Adipose tissue (tissue), 3 donors: ENCODE measurements around the gene BOD1L2. TPM values are rescaled to one million over a fixed set of nuclear protein-coding genes. Genes with fewer than 3 reads are reported as not detected.

ENCODE experiments used
- H3K27ac ChIP-seq: one replicate; pipeline ENCODE4 v1.5.1; 2013; ENCODE audit warnings: low read depth, low read length
- WGBS, 3 donors: extraction: QIAGEN DNeasy Blood & Tissue Kit; methylation state at CpG; one replicate each; pipeline ENCODE4 v1.1.7; 2013; 5-methylcytosine and 5-hydroxymethylcytosine counted together
- polyA plus RNA-seq, 3 donors: library from polyadenylated mRNA; stranded (reverse); fragments of 200-250 nt; gene quantifications; one replicate each; pipeline ENCODE4 v1.2.3, GENCODE V29; 2013
- donor health status: healthy with polysubstance abuse.
- donor health status: Bipolar disorder and iron deficiency.
- donor health status: healthy.

The BOD1L2 gene
- polyA plus RNA-seq: not detected

DNA sequence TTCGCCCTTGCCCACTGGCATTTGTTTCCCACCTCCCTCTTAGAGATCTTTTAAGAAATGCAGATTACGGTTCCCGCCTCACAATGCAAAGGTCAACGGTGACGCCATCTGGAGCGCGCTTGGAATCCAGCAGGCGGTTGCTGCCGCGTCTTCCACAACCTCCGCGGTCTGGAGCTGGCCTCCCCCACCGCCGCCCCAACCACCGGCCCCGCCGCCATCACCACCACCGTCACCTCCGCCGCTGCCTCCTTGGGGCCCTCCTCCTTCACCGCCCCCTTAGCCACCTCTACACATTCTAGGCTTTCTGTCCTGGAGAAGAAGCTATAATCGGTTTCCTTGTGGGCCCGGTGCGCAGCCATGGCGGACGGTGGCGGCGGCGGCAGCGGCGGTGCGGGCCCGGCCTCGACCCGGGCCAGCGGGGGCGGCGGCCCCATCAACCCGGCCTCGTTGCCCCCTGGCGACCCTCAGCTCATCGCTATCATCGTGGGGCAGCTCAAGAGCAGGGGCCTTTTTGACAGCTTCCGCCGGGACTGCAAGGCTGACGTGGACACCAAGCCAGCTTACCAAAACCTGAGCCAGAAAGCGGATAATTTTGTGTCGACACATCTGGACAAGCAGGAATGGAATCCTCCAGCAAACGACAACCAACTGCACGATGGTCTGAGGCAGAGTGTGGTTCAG lies at the start of gene BOD1L2:
Gene BOD1L2 (plus strand): TSS at position 132 of the 681 bp plus-strand sequence. CDS start 226 bp downstream, at position 358.
- 88 to 93% (median 88%) methylated on average over 49 to 50 of the region's 50 CpGs for WGBS, 3 donors
- no peak within 1 kb of the TSS for H3K27ac ChIP-seq

DNA sequence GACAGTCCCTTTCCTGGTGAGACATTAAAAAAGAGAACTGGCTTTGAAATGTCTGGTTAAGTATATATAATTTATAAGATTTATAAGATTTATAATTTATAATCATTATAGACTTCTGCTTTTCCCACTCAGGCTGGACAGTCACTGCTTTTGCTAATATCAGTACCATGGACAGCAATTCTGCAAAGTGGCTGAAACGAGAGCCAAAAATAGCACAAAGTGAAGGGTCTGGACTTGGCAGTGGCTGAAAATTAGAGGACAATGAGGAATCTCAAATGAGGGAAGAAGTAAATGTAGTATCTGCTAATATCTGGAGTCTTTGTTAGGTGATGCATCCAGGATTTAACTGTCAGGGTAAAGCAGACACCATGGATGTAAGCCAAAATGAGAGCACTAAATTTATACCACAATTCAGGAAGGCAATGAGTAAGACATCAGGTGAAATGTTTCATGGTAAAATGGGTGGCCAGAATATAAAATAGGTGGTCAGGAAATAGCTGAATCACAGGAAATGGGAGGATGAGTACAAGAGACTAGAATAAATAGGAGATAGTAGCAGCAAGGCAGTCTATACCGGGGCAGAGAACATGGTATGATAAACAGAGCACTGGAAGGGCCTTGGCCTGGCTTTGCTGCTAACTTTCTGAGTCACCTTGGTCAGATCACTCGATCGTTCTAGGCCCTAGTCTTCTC lies 39.6 kb upstream of the BOD1L2 start:
- WGBS, 3 donors: 56 to 60% (median 58%) methylated on average over 4 of the region's 4 CpGs
- H3K27ac ChIP-seq: no peak overlapping the region

GRCh38 chr18:57110290-57110689 lies 36.6 kb upstream of the BOD1L2 start:
- no peak overlapping the region for H3K27ac ChIP-seq
- WGBS, 3 donors: 57 to 72% (median 69%) methylated on average over 4 of the region's 4 CpGs

DNA sequence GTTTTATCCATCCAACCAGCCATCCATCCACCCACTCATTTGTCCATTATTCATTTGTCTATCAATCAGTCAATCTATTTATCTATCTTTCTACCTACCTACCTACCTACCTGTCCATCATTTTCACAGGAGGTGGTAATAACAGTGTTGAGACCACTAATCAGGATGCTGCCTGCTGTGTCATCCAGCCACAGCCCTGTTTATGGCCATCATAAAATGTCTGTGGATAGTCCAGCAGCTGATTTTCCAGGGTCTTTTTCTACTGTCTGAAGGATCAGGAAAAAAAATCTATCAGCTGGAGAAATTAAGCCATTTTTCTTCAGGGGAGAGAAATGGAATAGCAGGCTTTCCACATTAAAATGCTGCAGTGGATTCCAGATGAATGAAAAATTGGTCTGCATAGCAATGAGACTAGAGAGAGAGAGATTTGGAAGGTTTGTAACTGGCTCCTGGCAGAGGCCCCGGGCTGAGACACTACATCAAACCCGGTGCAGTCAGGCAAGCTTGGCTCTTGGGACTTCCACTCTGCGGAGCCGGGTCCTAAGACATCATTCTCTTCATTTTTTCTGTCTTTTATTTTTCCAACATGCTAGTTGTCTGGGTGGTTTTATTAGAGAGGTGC lies 33.0 kb upstream of the BOD1L2 start:
- 53 to 65% (median 56%) methylated on average over 4 of the region's 4 CpGs for WGBS, 3 donors
- no peak overlapping the region for H3K27ac ChIP-seq

DNA sequence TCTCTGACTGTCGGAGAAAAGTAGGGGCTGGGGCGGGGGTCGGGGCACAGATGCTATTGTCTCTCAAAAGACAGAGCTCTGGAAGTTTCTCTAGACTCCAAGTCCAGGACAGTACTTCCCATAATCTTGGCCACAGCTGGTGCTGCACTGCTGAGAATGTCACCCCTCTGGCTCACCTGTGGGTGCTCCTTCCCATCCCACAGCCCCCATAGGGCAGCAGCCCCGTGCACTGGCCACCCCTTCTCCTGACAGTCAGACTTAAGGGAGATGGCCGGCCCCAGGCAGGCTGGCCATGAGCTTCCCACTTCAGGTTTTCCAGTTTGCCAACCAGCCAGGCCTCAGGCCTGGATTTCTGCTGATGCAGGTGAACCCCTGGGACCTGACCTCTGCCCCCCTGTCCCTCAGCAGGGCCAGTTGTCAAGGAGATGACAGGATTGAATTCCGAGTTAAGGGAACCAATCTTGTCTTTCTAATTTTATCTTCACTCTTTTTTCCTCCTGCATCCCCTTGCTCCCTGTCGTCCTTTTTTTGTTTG lies 30.2 kb upstream of the BOD1L2 start:
- WGBS, 3 donors: 58 to 71% (median 67%) methylated on average over 7 of the region's 7 CpGs
- no peak overlapping the region for H3K27ac ChIP-seq

DNA sequence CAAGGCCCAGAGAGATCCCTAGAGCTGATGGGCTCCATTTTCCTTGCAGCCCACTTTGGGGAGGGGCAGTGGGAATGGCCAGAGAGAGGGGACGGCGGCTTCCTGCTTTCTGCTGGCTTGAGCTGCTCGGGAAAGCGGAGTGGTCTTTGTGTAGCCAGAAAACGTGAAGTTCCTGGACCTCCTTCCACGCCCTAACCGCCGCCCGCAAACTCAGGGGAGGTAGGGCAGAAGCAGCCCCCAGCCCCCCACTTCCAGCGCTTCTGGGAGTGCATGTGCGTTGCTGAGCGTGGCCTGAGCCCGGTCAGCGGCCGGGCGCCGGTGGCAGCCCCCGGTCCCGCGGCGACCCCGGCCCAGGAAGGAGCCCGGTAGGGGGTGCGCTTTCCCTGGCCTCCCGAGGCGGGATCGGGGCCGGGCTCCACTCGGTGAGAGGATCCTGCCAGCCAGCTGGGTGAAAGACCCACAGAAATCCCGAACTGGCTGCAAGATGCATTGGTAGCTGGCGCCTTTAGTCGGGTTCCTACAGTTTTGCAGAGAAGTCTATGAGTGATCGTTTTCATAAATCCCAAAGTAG lies 25.3 kb upstream of the BOD1L2 start:
- 5 to 11% (median 7%) methylated on average over 33 of the region's 33 CpGs for WGBS, 3 donors
- H3K27ac ChIP-seq: no peak overlapping the region

DNA sequence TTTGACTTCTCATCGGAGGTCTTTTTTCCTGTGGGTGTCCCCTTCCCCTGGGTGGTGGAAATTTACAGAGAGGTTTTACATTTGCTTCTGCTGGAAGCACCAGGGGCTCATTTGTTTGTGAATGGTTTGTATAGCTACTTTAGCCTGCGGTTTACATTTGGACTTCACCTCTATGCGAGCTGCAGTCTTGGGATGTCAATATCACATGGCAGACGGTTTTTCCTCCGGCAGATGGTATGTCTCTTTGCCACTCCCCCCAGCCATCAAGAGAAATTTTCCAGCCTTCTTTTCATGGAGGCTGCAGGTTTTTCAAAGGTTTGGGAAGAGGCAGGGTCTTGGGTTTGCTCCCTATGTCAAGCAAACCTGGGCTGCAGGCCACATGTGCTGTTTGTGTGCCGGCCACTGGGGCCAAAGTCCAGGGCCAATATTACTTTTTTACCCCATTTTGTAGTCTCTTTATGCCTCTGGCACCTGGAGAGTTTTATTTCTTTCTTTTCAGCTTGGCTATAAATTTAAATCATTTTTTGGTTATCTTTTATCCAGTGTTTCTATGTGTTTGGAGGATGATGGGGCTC lies 23.9 kb upstream of the BOD1L2 start:
- no peak overlapping the region for H3K27ac ChIP-seq
- WGBS, 3 donors: 17 to 38% (median 20%) methylated on average over 6 of the region's 6 CpGs

- H3K27ac ChIP-seq: no peak overlapping the region
- WGBS, 3 donors: 34 to 39% (median 35%) methylated on average over 5 of the region's 5 CpGs
Measured at GRCh38 chr18:57125627-57126026, 21.3 kb upstream of the BOD1L2 start.

- 75 to 81% (median 77%) methylated on average over 8 of the region's 8 CpGs for WGBS, 3 donors
- no peak overlapping the region for H3K27ac ChIP-seq
Measured at GRCh38 chr18:57128220-57128932, 18.5 kb upstream of the BOD1L2 start.

- 73 to 79% (median 76%) methylated on average over 5 of the region's 5 CpGs for WGBS, 3 donors
- no peak overlapping the region for H3K27ac ChIP-seq
Measured at GRCh38 chr18:57131101-57131500, 15.8 kb upstream of the BOD1L2 start.

GRCh38 chr18:57131782-57132181 lies 15.1 kb upstream of the BOD1L2 start:
- H3K27ac ChIP-seq: no peak overlapping the region

DNA sequence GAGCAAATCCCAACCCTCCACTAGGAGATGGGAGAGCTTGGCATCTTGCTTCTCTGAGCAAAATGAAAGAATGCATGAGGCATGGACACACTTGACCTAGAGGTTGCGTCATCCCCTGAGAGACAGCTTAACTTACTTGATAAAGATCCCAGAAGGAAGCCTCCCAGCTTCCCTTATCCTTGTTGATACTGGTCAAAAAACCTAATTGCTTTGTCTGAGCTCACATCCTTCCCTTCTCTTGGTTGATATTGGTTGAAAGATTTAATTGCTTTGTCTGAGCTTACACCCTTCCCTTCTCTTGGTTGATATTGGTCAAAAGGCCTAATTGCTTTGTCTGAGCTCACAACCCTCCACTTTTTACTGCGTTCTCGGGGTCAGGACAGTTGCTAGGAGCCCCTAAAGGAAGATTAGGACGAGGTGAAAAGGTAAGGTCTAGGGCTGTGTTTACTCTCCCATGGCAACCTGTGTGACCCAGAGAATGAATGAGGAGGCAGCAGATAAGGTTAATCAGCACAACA lies 12.2 kb upstream of the BOD1L2 start:
- WGBS, 3 donors: 29 to 49% (median 42%) methylated on average over 4 of the region's 4 CpGs
- no peak overlapping the region for H3K27ac ChIP-seq

- WGBS, 3 donors: 43 to 62% (median 45%) methylated on average over 4 of the region's 4 CpGs
- no peak overlapping the region for H3K27ac ChIP-seq
Measured at GRCh38 chr18:57135699-57136098, 11.2 kb upstream of the BOD1L2 start.

DNA sequence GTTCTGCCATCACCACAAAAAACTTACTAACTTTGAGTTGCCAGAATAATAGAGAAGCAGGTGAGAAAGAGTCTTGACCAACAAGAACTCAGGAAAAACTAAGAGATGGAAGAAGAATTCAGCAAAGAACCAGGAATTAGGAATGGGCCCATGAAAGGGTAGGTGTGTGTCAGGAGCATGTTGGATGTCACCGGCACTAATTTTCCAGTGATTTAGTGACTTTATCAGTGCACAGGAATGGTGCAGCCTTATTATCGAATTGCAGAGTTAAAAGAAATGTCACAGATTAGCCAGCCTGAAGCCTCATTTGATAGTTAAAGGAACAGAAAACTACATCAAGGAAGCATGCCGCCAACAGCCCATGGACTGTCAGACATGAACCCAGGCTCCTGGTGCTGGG lies 9.0 kb upstream of the BOD1L2 start:
- no peak overlapping the region for H3K27ac ChIP-seq
- WGBS, 3 donors: 79 to 90% (median 87%) methylated on average over 3 of the region's 3 CpGs

GRCh38 chr18:57141208-57142129 lies 5.4 kb upstream of the BOD1L2 start:
- WGBS, 3 donors: 32 to 57% (median 56%) methylated on average over 10 of the region's 10 CpGs
- no peak overlapping the region for H3K27ac ChIP-seq

DNA sequence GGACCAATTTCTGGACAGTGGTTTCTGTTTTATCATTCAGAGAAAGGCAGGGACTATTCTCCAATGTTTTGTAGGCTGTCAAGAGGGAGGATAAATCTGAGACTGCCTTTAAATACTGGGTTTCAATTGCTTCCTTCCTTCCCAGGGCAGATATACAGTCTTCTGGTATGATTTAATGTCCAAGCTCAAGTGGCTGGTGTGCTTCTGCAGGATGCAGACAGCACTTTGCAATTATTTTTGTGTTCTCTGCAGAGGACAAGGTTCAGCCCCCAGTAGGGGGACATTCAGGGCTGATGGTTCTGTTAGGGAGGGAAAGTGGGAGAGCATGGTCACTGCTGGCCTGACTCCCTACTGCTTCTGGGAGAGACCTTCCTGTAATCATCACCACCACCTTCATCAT lies 4.6 kb upstream of the BOD1L2 start:
- no peak overlapping the region for H3K27ac ChIP-seq

DNA sequence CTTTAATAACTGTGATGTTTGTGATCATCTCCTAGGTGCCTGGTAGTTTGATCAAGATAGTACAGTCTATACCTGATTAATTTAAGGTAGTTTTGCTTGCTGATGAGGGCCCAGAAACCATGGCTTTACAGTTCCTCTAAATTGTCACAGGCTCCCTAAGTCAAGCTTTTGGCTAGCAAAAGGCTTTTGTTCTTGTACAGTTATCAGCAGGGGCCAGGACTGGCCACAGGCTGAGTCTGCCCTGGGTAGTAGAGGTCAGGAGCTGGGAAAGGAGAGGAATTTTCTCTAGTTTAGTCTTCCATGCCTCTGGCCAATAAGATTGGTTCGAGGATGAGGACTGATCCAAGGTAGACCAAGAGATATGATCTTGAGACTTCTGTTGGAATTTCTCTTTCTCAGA lies 3.6 kb upstream of the BOD1L2 start:
- H3K27ac ChIP-seq: no peak overlapping the region
- 65 to 73% (median 69%) methylated on average over 1 of the region's 1 CpG for WGBS, 3 donors
